K562 (cell line): ENCODE results near the gene WBP1L. TPM values are rescaled to one million over a fixed set of nuclear protein-coding genes. Genes with fewer than 3 reads are reported as not detected.

Experiments
- ATAC-seq: fragments of 200-7000 bp; cut with Tn5 transposase; 3 replicates; pipeline ENCODE4 v1.9.1; 2020; ENCODE audit warnings: moderate library complexity
- BruUV-seq: library from RNA; stranded (reverse); fragments of 400-500 nt; replicated peaks from 2 replicates; lab custom pipeline; 2021; lab: Mats Ljungman, UMichigan
- CTCF ChIA-PET: fragments of 300-600 bp; formaldehyde crosslinking; extraction: SDS; loops from one replicate; lab custom pipeline; 2021; ENCODE audit warnings: low intra/inter-chr PET ratio; lab: Yijun Ruan, JAX
- POLR2A ChIA-PET: fragments of 300-600, 350-650 bp; sonication (Branson Sonifier 250); formaldehyde crosslinking; extraction: SDS; loops from one replicate; lab custom pipeline; 2021; ENCODE audit warnings: antibody characterized with exemption, inconsistent platforms; lab: Yijun Ruan, JAX
- DNase-seq, 4 experiments: peaks; one replicate each; pipeline versions ENCODE4 v3.0.0 to v3.0.0-alpha.2; 2011 to 2018; ENCODE audit warnings: low spot score in 3 of 4, mixed read lengths in 3 of 4; ENCODE audit errors: extremely low read depth in 1 of 4
- FAIRE-seq: peaks from 2 replicates; lab custom pipeline; 2011; peaks lifted over from hg19 to GRCh38; lab: Jason Lieb, UNC
- H2AFZ ChIP-seq: 2 replicates; pipeline ENCODE4 v1.6.0; 2011; ENCODE audit warnings: low read depth, low read length, control low read depth, inconsistent platforms
- H3K27ac ChIP-seq: fragments of 200-600 bp; 3 replicates; pipeline ENCODE4 v1.8.0; 2011; ENCODE audit warnings: low read depth, mild to moderate bottlenecking, control low read depth, inconsistent platforms, low read length, moderate library complexity, mixed read lengths; ENCODE audit errors: extremely low read depth
- H3K27me3 ChIP-seq, 2 experiments: fragments of 300-600 bp in 1 of 2; 2 replicates in 1 of 2; 3 replicates in 1 of 2; pipeline versions ENCODE4 v1.6.0 to v1.8.0; 2011; ENCODE audit warnings: inconsistent platforms in 2 of 2, low read length in 2 of 2, mild to moderate bottlenecking in 1 of 2, mixed read lengths in 1 of 2, moderate library complexity in 1 of 2; ENCODE audit not compliant: control insufficient read depth in 2 of 2, insufficient read depth in 2 of 2
- H3K36me3 ChIP-seq: fragments of 300-600 bp; 3 replicates; pipeline ENCODE4 v1.8.0; 2011; ENCODE audit warnings: mild to moderate bottlenecking, low read length, inconsistent platforms; ENCODE audit not compliant: control insufficient read depth, insufficient read depth
- H3K4me1 ChIP-seq, 2 experiments: fragments of 200-600 bp in 1 of 2; replicated peaks in 1 of 2; 2 replicates in 1 of 2; 3 replicates in 1 of 2; pipeline versions ENCODE4 v1.5.1 to v1.8.0; 2011; ENCODE audit warnings: inconsistent platforms in 2 of 2, low read length in 2 of 2, mild to moderate bottlenecking in 1 of 2, mixed read lengths in 1 of 2, moderate library complexity in 1 of 2; ENCODE audit not compliant: control insufficient read depth in 2 of 2, insufficient read depth in 2 of 2
- H3K4me2 ChIP-seq: 2 replicates; pipeline ENCODE4 v1.6.1; 2011; ENCODE audit warnings: low read length, control low read depth, inconsistent platforms, mixed read lengths; ENCODE audit not compliant: insufficient read depth
- H3K4me3 ChIP-seq: fragments of 200-600 bp; sonication (generic), shearing (Covaris generic); 2 replicates; pipeline ENCODE4 v1.5.1; 2016; ENCODE audit warnings: control low read depth, inconsistent platforms
- H3K79me2 ChIP-seq: fragments of 200-600 bp; 3 replicates; pipeline ENCODE4 v1.8.0; 2011; ENCODE audit warnings: low read length, inconsistent platforms; ENCODE audit not compliant: control insufficient read depth, insufficient read depth
- H3K9ac ChIP-seq, 2 experiments: 2 replicates each; pipeline versions ENCODE4 v1.6.0 to v1.6.1; 2011; ENCODE audit warnings: low read depth in 2 of 2, low read length in 2 of 2, control low read depth in 1 of 2, inconsistent platforms in 1 of 2, mild to moderate bottlenecking in 1 of 2, mixed read lengths in 1 of 2; ENCODE audit not compliant: insufficient read depth in 1 of 2
- H3K9me1 ChIP-seq: one replicate; pipeline ENCODE4 v1.6.0; 2011; ENCODE audit warnings: inconsistent platforms, mild to moderate bottlenecking, low read length, moderate library complexity; ENCODE audit not compliant: control insufficient read depth, insufficient read depth
- H3K9me3 ChIP-seq: replicated peaks from 2 replicates; pipeline ENCODE4 v1.5.1; 2011; ENCODE audit warnings: low read depth, low read length, inconsistent platforms; ENCODE audit not compliant: control insufficient read depth, insufficient read depth
- H4K20me1 ChIP-seq: replicated peaks from 2 replicates; pipeline ENCODE4 v1.6.1; 2011; ENCODE audit warnings: low read length, inconsistent platforms, mixed read lengths; ENCODE audit not compliant: control insufficient read depth, insufficient read depth
- EHMT2 ChIP-seq: fragments of 450-650 bp; IDR thresholded peaks from 2 replicates; pipeline ENCODE4 v1.6.1; 2018; ENCODE audit warnings: antibody characterized with exemption
- HMG20B ChIP-seq: fragments of 250-450 bp; sonication (Bioruptor Pico); IDR thresholded peaks from 2 replicates; pipeline ENCODE4 v1.5.0; 2021; ENCODE audit warnings: mild to moderate bottlenecking
- NFE2L1 ChIP-seq: fragments of 450-650 bp; IDR thresholded peaks from 2 replicates; pipeline ENCODE4 v1.6.1; 2016; ENCODE audit warnings: missing genetic modification characterization, low read depth, mild to moderate bottlenecking, missing compliant biosample characterization, moderate library complexity, borderline replicate concordance
- NFIC ChIP-seq: fragments of 450-650 bp; IDR thresholded peaks from 2 replicates; pipeline ENCODE4 v1.6.1; 2017; ENCODE audit warnings: mild to moderate bottlenecking, inconsistent platforms
- PCBP1 ChIP-seq: fragments of 200-400 bp; formaldehyde crosslinking; IDR thresholded peaks from 2 replicates; pipeline ENCODE4 v1.6.1; 2018; ENCODE audit warnings: mild to moderate bottlenecking, low read depth, low read length; ENCODE audit not compliant: poor library complexity, severe bottlenecking
- TOE1 ChIP-seq, 2 experiments: fragments of 450-650 bp in 1 of 2; sonication (generic) in 1 of 2; formaldehyde crosslinking in 1 of 2; IDR thresholded peaks; 2 replicates each; pipeline versions ENCODE4 v1.7.1 to v1.8.0; 2016 to 2022; ENCODE audit warnings: borderline replicate concordance in 2 of 2, mild to moderate bottlenecking in 2 of 2, antibody characterized with exemption in 1 of 2, inconsistent platforms in 1 of 2, low read depth in 1 of 2, missing genetic modification reagents in 1 of 2, moderate library complexity in 1 of 2
- WGBS: fragments of 100-300 bp; shearing (Covaris generic); methylation state at CpG from one replicate; pipeline ENCODE4 v1.1.6; 2016; ENCODE audit warnings: low coverage, mixed read lengths; ENCODE audit not compliant: insufficient coverage; ENCODE audit errors: missing lambda C conversion rate; 5-methylcytosine and 5-hydroxymethylcytosine counted together
- in situ Hi-C: fragments of 300-500 bp; cut with MboI; formaldehyde crosslinking; loops from 4 replicates; pipeline ENCODE4 v1.15.0; 2018; ENCODE audit warnings: inconsistent platforms, mixed read lengths
- intact Hi-C: fragments of 100-400 bp; cut with micrococcal nuclease; formaldehyde crosslinking; loops from 2 replicates; pipeline ENCODE4 v1.14.2; 2022
- polyA plus RNA-seq, 8 experiments: library from polyadenylated mRNA; depleted of rRNA in 4 of 8; stranded (reverse) in 5 of 8; unstranded in 3 of 8; fragments of >200 nt; fragmentation: Nextera tagmentation in 2 of 8; fragmentation: Illumina TruSeq in 1 of 8; extraction: Ambion mirVana in 2 of 8; extraction: Trizol in 1 of 8; gene quantifications; 2 replicates each; pipeline versions ENCODE4 v1.2.1 to v1.2.3, GENCODE V29; 2011 to 2014; ENCODE audit warnings: inconsistent platforms in 1 of 8, missing spikeins in 1 of 8
- total RNA-seq, 7 experiments: library from RNA; depleted of rRNA in 6 of 7; stranded (reverse); fragments of >200 nt in 6 of 7; fragmentation: Illumina TruSeq in 2 of 7; extraction: Trizol in 2 of 7; gene quantifications; 2 replicates each; pipeline versions ENCODE4 v1.2.1 to v1.2.3, GENCODE V29; 2011 to 2021; ENCODE audit warnings: low replicate concordance in 1 of 7

The WBP1L gene
- total and polyA plus RNA-seq, 9 of the 15 experiments (the other 6 are each of a cell fraction or from before 2014, with no cell fraction given): 3.2 to 14.4 (median 11.3) TPM

DNA sequence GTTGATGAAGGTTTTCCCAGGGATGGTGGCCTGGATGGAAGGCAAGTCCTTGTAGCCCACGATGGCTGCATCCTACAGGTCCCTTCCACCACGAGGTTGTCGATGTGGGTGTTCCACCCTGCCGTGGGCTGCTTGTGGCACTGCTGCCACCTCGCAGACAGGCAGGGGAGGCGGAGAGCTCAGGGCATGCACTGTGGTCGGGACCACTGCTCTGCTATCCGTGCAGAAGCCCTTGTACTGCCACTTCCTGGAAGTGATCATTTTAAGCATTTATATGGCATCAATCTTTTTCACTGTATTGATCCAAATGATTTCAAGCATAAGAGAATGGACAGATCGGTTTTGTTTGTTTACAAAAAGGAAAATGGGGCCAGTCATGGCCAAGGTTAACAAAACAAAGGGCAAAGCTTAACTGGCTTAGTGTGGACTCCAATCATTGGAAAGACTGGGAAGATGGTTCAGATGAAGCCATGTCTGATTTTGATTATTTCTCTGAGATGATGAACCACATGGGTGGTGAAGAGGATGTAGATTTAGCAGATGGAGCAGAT lies 101.7 kb downstream of the WBP1L start:
- Histone ChIP-seq H3K9me1 (no peaks in the 10 kb centered on the region), H3K79me2 (no peaks in the 10 kb centered on the region), H3K27ac (no peak overlapping the region)
- WGBS: 12% methylated on average over 9 of the region's 9 CpGs
- TF ChIP-seq NFIC: no peak
- no peak for TF ChIP-seq NFE2L1
- no peak for TF ChIP-seq PCBP1
- TF ChIP-seq EHMT2: no peak
- TF ChIP-seq TOE1 (IDR thresholded peaks at IDR 0.05; ENCODE audit: borderline replicate concordance): no peak
- no peak for TF ChIP-seq TOE1 (CRISPR knock-in tag; IDR thresholded peaks at IDR 0.05; ENCODE audit: borderline replicate concordance, low read depth)
- no peak for TF ChIP-seq HMG20B (CRISPR knock-in tag)
- TF ChIP-seq, all 486 proteins: peak for 0
- ATAC-seq (no peak), DNase-seq (no peak), FAIRE-seq (no peak)
- H2AFZ ChIP-seq: no peak overlapping the region
- POLR2A ChIA-PET: no interaction called here
- no peaks in the 10 kb centered on the region for H3K9me3 ChIP-seq
- H3K27me3 ChIP-seq: no peaks in the 10 kb centered on the region
- no TSS peak for BruUV-seq
- H3K4me3 ChIP-seq: no peak overlapping the region
- H3K36me3 ChIP-seq: no peaks in the 10 kb centered on the region
- no peak overlapping the region for H3K9ac ChIP-seq
- in situ Hi-C loops: no loop called here
- CTCF ChIA-PET: interaction anchor here (0.6 kb wide), 1 partner anchor 62 kb away, joined by 3 read pairs; no protein-coding TSS in a partner anchor
- H3K4me2 ChIP-seq: no peak overlapping the region
- H4K20me1 ChIP-seq: no peaks in the 10 kb centered on the region
- intact Hi-C loops: no loop called here
- no peaks in the 10 kb centered on the region; a peak in 1 of 5 replicates for H3K4me1 ChIP-seq
